Raji (cell line): Measurements from ENCODE around the gene VIM.

Experiments
- POLR2A ChIP-seq: IDR thresholded peaks from 2 replicates; pipeline ENCODE4 v1.6.1; 2011; ENCODE audit warnings: low read depth, low read length, control low read depth; ENCODE audit not compliant: insufficient read depth

VIM gene

GRCh38 chr10:17217631-17218232 lies 10.3 kb upstream of the VIM start:
- no peak for TF ChIP-seq POLR2A

GRCh38 chr10:17219024-17219423 lies 9.0 kb upstream of the VIM start:
- TF ChIP-seq POLR2A = no peak

GRCh38 chr10:17220652-17221100 lies 7.4 kb upstream of the VIM start:
- TF ChIP-seq POLR2A = no peak

- no peak for TF ChIP-seq POLR2A
Observed at GRCh38 chr10:17222329-17222728, 5.7 kb upstream of the VIM start.

- no peak for TF ChIP-seq POLR2A
Observed at GRCh38 chr10:17225808-17226207, 2.2 kb upstream of the VIM start.

GRCh38 chr10:17226891-17227303 lies 1.1 kb upstream of the VIM start:
- TF ChIP-seq POLR2A = no peak

- TF ChIP-seq POLR2A = no peak
Observed at GRCh38 chr10:17227367-17228090, 512 bp upstream of the VIM start.

GRCh38 chr10:17229016-17229716 lies 1.1 kb downstream of the VIM start:
- TF ChIP-seq POLR2A = peak; percentile 44

- no peak for TF ChIP-seq POLR2A
Observed at GRCh38 chr10:17229717-17229966, 1.6 kb downstream of the VIM start.

- peak; percentile 62 for TF ChIP-seq POLR2A
Observed at GRCh38 chr10:17229967-17230682, 2.1 kb downstream of the VIM start.

GRCh38 chr10:17231788-17232187 lies 3.7 kb downstream of the VIM start:
- no peak for TF ChIP-seq POLR2A

- no peak for TF ChIP-seq POLR2A
Observed at GRCh38 chr10:17232276-17232960, 4.4 kb downstream of the VIM start.

GRCh38 chr10:17233286-17233991 lies 5.4 kb downstream of the VIM start:
- no peak for TF ChIP-seq POLR2A

- TF ChIP-seq POLR2A = no peak
Observed at GRCh38 chr10:17234431-17234945, 6.4 kb downstream of the VIM start.

GRCh38 chr10:17235136-17235535 lies 7.1 kb downstream of the VIM start:
- TF ChIP-seq POLR2A = no peak
